ENCODE results near the gene SORBS2.

Gene SORBS2

DNA sequence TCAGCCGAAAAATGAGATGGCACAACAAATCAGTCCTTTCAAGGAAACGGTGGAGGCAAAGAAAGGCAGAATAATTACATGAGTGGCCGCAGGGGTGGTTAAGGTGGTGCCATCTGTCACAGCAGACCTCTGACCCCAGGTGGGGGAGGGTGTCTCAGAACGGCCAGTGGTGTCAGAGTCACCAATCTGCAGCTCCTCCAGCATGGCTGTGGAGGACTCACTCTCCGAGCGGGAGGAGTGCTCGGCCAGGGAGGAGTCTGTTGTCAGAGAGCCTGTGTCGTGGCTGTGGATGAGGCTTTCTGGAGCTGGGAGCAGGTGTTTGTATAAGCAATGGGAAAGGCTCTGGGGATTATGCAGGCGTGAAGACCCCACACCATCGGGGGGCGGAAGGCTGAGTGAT is 146.3 kb downstream of the SORBS2 start:
- Histone ChIP-seq H4K20me1 (ENCODE audit: insufficient read depth, low read length, poor library complexity, severe bottlenecking) (no peaks in the 10 kb centered on the region), H3K9me2 (replicated peaks; ENCODE audit: low read depth, low read length) (no peaks in the 10 kb centered on the region), H3K9ac (ENCODE audit: low read depth, low read length, poor library complexity, severe bottlenecking) (no peak overlapping the region), H3F3A (ENCODE audit: low read depth) (no peaks in the 10 kb centered on the region), H2AFZ (ENCODE audit: low read length) (no peak overlapping the region), H3K79me2 (ENCODE audit: insufficient read depth, low read length) (no peaks in the 10 kb centered on the region), H3K9me3 (ENCODE audit: insufficient read depth, low read depth, low read length) (no peaks in the 10 kb centered on the region), H3K27me3 (ENCODE audit: insufficient read depth, low read length, poor library complexity, severe bottlenecking) (no peaks in the 10 kb centered on the region), H3K4me1 (ENCODE audit: insufficient read depth, low read length, poor library complexity, severe bottlenecking) (no peaks in the 10 kb centered on the region), H3K4me2 (ENCODE audit: low read depth, low read length, poor library complexity, severe bottlenecking) (no peak overlapping the region), H3K4me3 (ENCODE audit: low read length, poor library complexity, severe bottlenecking) (no peak overlapping the region), H3K36me3 (ENCODE audit: insufficient read depth, low read length) (no peaks in the 10 kb centered on the region)
- TF ChIP-seq, protein P1, sequence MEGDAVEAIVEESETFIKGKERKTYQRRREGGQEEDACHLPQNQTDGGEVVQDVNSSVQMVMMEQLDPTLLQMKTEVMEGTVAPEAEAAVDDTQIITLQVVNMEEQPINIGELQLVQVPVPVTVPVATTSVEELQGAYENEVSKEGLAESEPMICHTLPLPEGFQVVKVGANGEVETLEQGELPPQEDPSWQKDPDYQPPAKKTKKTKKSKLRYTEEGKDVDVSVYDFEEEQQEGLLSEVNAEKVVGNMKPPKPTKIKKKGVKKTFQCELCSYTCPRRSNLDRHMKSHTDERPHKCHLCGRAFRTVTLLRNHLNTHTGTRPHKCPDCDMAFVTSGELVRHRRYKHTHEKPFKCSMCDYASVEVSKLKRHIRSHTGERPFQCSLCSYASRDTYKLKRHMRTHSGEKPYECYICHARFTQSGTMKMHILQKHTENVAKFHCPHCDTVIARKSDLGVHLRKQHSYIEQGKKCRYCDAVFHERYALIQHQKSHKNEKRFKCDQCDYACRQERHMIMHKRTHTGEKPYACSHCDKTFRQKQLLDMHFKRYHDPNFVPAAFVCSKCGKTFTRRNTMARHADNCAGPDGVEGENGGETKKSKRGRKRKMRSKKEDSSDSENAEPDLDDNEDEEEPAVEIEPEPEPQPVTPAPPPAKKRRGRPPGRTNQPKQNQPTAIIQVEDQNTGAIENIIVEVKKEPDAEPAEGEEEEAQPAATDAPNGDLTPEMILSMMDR (conservative IDR thresholded peaks at IDR 0.05; ENCODE audit: low read length), result no peak
- TF ChIP-seq EZH2phosphoT487 (IDR thresholded peaks at IDR 0.05; ENCODE audit: borderline replicate concordance), result no peak

- H3K9ac ChIP-seq (ENCODE audit: low read depth, low read length, poor library complexity, severe bottlenecking), result no peak overlapping the region
Observed at GRCh38 chr4:185664481-185664880, 147.5 kb downstream of the SORBS2 start.

GRCh38 chr4:185662030-185662778 is 149.8 kb downstream of the SORBS2 start:
- TF ChIP-seq, protein P1 (conservative IDR thresholded peaks at IDR 0.05; ENCODE audit: low read length), result no peak
- TF ChIP-seq EZH2phosphoT487 (IDR thresholded peaks at IDR 0.05; ENCODE audit: borderline replicate concordance), result no peak
- H3K36me3 ChIP-seq (ENCODE audit: insufficient read depth, low read length), result no peaks in the 10 kb centered on the region

More at GRCh38 chr4:185664481-185664880, 147.5 kb downstream of the SORBS2 start:
- Histone ChIP-seq H3K9me2 (replicated peaks; ENCODE audit: low read depth, low read length) (no peaks in the 10 kb centered on the region), H3K36me3 (ENCODE audit: insufficient read depth, low read length) (no peaks in the 10 kb centered on the region), H3K9me3 (ENCODE audit: insufficient read depth, low read depth, low read length) (no peaks in the 10 kb centered on the region), H3K27me3 (ENCODE audit: insufficient read depth, low read length, poor library complexity, severe bottlenecking) (no peaks in the 10 kb centered on the region), H3K79me2 (ENCODE audit: insufficient read depth, low read length) (no peaks in the 10 kb centered on the region), H3K4me2 (ENCODE audit: low read depth, low read length, poor library complexity, severe bottlenecking) (no peak overlapping the region), H3K4me3 (ENCODE audit: low read length, poor library complexity, severe bottlenecking) (no peak overlapping the region), H3K4me1 (ENCODE audit: insufficient read depth, low read length, poor library complexity, severe bottlenecking) (no peaks in the 10 kb centered on the region), H2AFZ (ENCODE audit: low read length) (no peak overlapping the region), H4K20me1 (ENCODE audit: insufficient read depth, low read length, poor library complexity, severe bottlenecking) (no peaks in the 10 kb centered on the region), H3F3A (ENCODE audit: low read depth) (no peaks in the 10 kb centered on the region)
- no peak for TF ChIP-seq EZH2phosphoT487 (IDR thresholded peaks at IDR 0.05; ENCODE audit: borderline replicate concordance)
- TF ChIP-seq, protein P1 (conservative IDR thresholded peaks at IDR 0.05; ENCODE audit: low read length), result no peak

More at GRCh38 chr4:185662030-185662778, 149.8 kb downstream of the SORBS2 start:
- Histone ChIP-seq H3K79me2 (ENCODE audit: insufficient read depth, low read length) (no peaks in the 10 kb centered on the region), H2AFZ (ENCODE audit: low read length) (no peak overlapping the region), H4K20me1 (ENCODE audit: insufficient read depth, low read length, poor library complexity, severe bottlenecking) (no peaks in the 10 kb centered on the region), H3K4me3 (ENCODE audit: low read length, poor library complexity, severe bottlenecking) (no peak overlapping the region), H3K4me1 (ENCODE audit: insufficient read depth, low read length, poor library complexity, severe bottlenecking) (no peaks in the 10 kb centered on the region), H3K9ac (ENCODE audit: low read depth, low read length, poor library complexity, severe bottlenecking) (no peak overlapping the region), H3K4me2 (ENCODE audit: low read depth, low read length, poor library complexity, severe bottlenecking) (no peak overlapping the region), H3K27me3 (ENCODE audit: insufficient read depth, low read length, poor library complexity, severe bottlenecking) (no peaks in the 10 kb centered on the region), H3F3A (ENCODE audit: low read depth) (no peaks in the 10 kb centered on the region), H3K9me2 (replicated peaks; ENCODE audit: low read depth, low read length) (no peaks in the 10 kb centered on the region), H3K9me3 (ENCODE audit: insufficient read depth, low read depth, low read length) (no peaks in the 10 kb centered on the region)

Measured in Loucy (cell line).